GM12864 (cell line): ENCODE results near the gene TBPL2.
"Not testable (repeated sequence)": the region's sequence is repeated elsewhere in the genome, so short reads cannot be mapped to it uniquely, and the experiment has no call there.

Experiments
- DNase-seq: peaks from one replicate; pipeline ENCODE4 v3.0.0-alpha.2; 2011; ENCODE audit warnings: low read depth
- H3K4me3 ChIP-seq: 2 replicates; pipeline ENCODE4 v1.5.1; 2011; ENCODE audit warnings: mild to moderate bottlenecking, low read depth, low read length, control low read depth
- CTCF ChIP-seq: IDR thresholded peaks from 2 replicates; pipeline ENCODE4 v1.5.1; 2011; ENCODE audit warnings: low read depth, mild to moderate bottlenecking, moderate library complexity, low read length, control low read depth, inconsistent platforms; ENCODE audit errors: missing control alignments

The TBPL2 gene

GRCh38 chr14:55440385-55440784 is at the start of gene TBPL2:
Gene TBPL2, minus strand, starts transcription at chr14:55440616. Its CDS starts 167 bp downstream, at chr14:55440449.
- no peak for DNase-seq
- H3K4me3 ChIP-seq, result no peak within 1 kb of the TSS
- no peak for TF ChIP-seq CTCF

- no peak overlapping the region for H3K4me3 ChIP-seq
- no peak for DNase-seq
- no peak for TF ChIP-seq CTCF
Observed at GRCh38 chr14:55488204-55488603, 47.8 kb upstream of the TBPL2 start.

GRCh38 chr14:55482936-55483605 is 42.7 kb upstream of the TBPL2 start:
- DNase-seq, result no peak
- no peak overlapping the region for H3K4me3 ChIP-seq
- TF ChIP-seq CTCF, result no peak

- no peak for TF ChIP-seq CTCF
- no peak for DNase-seq
- H3K4me3 ChIP-seq, result no peak overlapping the region
Observed at GRCh38 chr14:55481769-55482168, 41.4 kb upstream of the TBPL2 start.

GRCh38 chr14:55477680-55478079 is 37.3 kb upstream of the TBPL2 start:
- no peak overlapping the region for H3K4me3 ChIP-seq
- no peak for DNase-seq
- TF ChIP-seq CTCF, result no peak

GRCh38 chr14:55476448-55476847 is 36.0 kb upstream of the TBPL2 start:
- not testable (repeated sequence) for H3K4me3 ChIP-seq, DNase-seq

- TF ChIP-seq CTCF, result no peak
- no peak overlapping the region for H3K4me3 ChIP-seq
- DNase-seq, result no peak
Observed at GRCh38 chr14:55473786-55474185, 33.4 kb upstream of the TBPL2 start.

GRCh38 chr14:55470025-55470424 is 29.6 kb upstream of the TBPL2 start:
- no peak overlapping the region for H3K4me3 ChIP-seq
- no peak for TF ChIP-seq CTCF
- DNase-seq, result no peak
